Cerebellar cortex (tissue), 1 donor: Measurements from ENCODE around the gene KRTAP10-11.
"Not testable (repeated sequence)": the region's sequence is repeated elsewhere in the genome, so short reads cannot be mapped to it uniquely, and the experiment has no call there.

Experiments
- DNase-seq: peaks from one replicate; pipeline ENCODE4 v3.0.0-alpha.2; 2015; ENCODE audit warnings: low spot score

The KRTAP10-11 gene

GRCh38 chr21:44646366-44647221, at the start of gene KRTAP10-11:
TSS of gene KRTAP10-11 (plus strand) at chr21:44646414. CDS start at chr21:44646459, 45 bp downstream.
- DNase-seq, result peak; percentile 18

GRCh38 chr21:44598061-44598460, 48.2 kb upstream of the KRTAP10-11 start:
- DNase-seq, result no peak

- no peak for DNase-seq
Observed at GRCh38 chr21:44599264-44600029, 46.8 kb upstream of the KRTAP10-11 start.

- not testable (repeated sequence) for DNase-seq
Observed at GRCh38 chr21:44600118-44600978, 45.9 kb upstream of the KRTAP10-11 start, which contains the start of gene KRTAP10-7. TSS of gene KRTAP10-7 (plus strand) at chr21:44600597. CDS start at chr21:44600622, 25 bp downstream.

- peak; percentile 1 for DNase-seq
Observed at GRCh38 chr21:44601091-44601490, 45.1 kb upstream of the KRTAP10-11 start.

GRCh38 chr21:44601596-44602462, 44.4 kb upstream of the KRTAP10-11 start:
- DNase-seq, result no peak

- no peak for DNase-seq
Observed at GRCh38 chr21:44602463-44602850, 43.8 kb upstream of the KRTAP10-11 start.

- DNase-seq, result no peak
Observed at GRCh38 chr21:44603109-44603875, 42.9 kb upstream of the KRTAP10-11 start.

- DNase-seq, result no peak
Observed at GRCh38 chr21:44603911-44604310, 42.3 kb upstream of the KRTAP10-11 start.

- DNase-seq, result no peak
Observed at GRCh38 chr21:44606495-44606894, 39.7 kb upstream of the KRTAP10-11 start.

- no peak for DNase-seq
Observed at GRCh38 chr21:44609193-44609592, 37.0 kb upstream of the KRTAP10-11 start.

GRCh38 chr21:44610157-44610843, 35.9 kb upstream of the KRTAP10-11 start:
- DNase-seq, result not testable (repeated sequence)

- DNase-seq, result no peak
Observed at GRCh38 chr21:44611551-44611950, 34.7 kb upstream of the KRTAP10-11 start.

- no peak for DNase-seq
Observed at GRCh38 chr21:44612029-44612486, 34.2 kb upstream of the KRTAP10-11 start, which contains the start of gene KRTAP10-8. TSS of gene KRTAP10-8 (plus strand) at chr21:44612079. CDS start at chr21:44612101, 22 bp downstream.

- DNase-seq, result no peak
Observed at GRCh38 chr21:44612669-44613229, 33.5 kb upstream of the KRTAP10-11 start.

GRCh38 chr21:44613386-44614155, 32.6 kb upstream of the KRTAP10-11 start:
- no peak for DNase-seq

GRCh38 chr21:44614161-44614631, 32.0 kb upstream of the KRTAP10-11 start:
- DNase-seq, result no peak

- no peak for DNase-seq
Observed at GRCh38 chr21:44614961-44615391, 31.2 kb upstream of the KRTAP10-11 start.
